Erythroblast (primary cell): Measurements from ENCODE around the gene TBC1D25.

Source experiments
- GATA1 ChIP-seq: IDR thresholded peaks from 2 replicates; pipeline ENCODE4 v1.6.1; 2011; ENCODE audit warnings: low read depth, mild to moderate bottlenecking, control low read depth, low read length, moderate library complexity
- POLR2A ChIP-seq: IDR thresholded peaks from 2 replicates; pipeline ENCODE4 v1.6.1; 2011; ENCODE audit warnings: mild to moderate bottlenecking, low read length

DNA sequence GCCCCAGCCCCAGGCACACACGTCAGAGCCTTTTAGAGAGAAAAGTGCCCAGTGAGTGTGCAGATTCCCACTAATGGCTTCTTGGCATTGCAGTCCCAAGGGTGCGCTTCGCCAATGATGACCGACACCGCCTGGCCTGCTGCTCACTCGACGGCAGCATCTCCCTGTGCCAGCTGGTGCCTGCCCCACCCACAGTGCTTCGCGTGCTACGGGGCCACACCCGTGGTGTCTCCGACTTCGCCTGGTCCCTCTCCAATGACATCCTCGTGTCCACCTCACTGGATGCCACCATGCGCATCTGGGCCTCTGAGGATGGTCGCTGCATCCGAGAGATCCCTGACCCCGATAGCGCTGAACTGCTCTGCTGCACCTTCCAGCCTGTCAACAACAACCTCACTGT, 60.7 kb downstream of the TBC1D25 start:
- TF ChIP-seq POLR2A = no peak
- TF ChIP-seq GATA1 = no peak
